Liver (tissue), 9 donors: ENCODE data around the gene SEMA4D. TPM values are rescaled to one million over a fixed set of nuclear protein-coding genes. Genes with fewer than 3 reads are reported as not detected.

Source experiments
- DNase-seq: peaks from one replicate; pipeline ENCODE4 v3.0.0-alpha.2; 2017; ENCODE audit warnings: low spot score
- H3K27ac ChIP-seq, 2 donors: one replicate each; pipeline ENCODE4 v1.7.0; 2013; ENCODE audit warnings: inconsistent platforms in 2 of 2, low read length in 2 of 2, control low read depth in 1 of 2, low read depth in 1 of 2, mild to moderate bottlenecking in 1 of 2
- H3K27me3 ChIP-seq, 4 donors: one replicate each; pipeline versions ENCODE4 v1.6.1 to v1.7.0; 2013; ENCODE audit warnings: low read length in 3 of 4, inconsistent platforms in 1 of 4, mild to moderate bottlenecking in 1 of 4, moderate library complexity in 1 of 4; ENCODE audit not compliant: control insufficient read depth in 4 of 4, insufficient read depth in 4 of 4
- H3K36me3 ChIP-seq, 4 donors: one replicate each; pipeline versions ENCODE4 v1.6.1 to v1.7.0; 2013; ENCODE audit warnings: low read length in 3 of 4, mild to moderate bottlenecking in 3 of 4, low read depth in 1 of 4, moderate library complexity in 1 of 4; ENCODE audit not compliant: control insufficient read depth in 4 of 4, insufficient read depth in 3 of 4
- H3K4me1 ChIP-seq, 4 donors: one replicate each; pipeline versions ENCODE4 v1.6.1 to v1.7.0; 2013; ENCODE audit warnings: low read length in 3 of 4, mild to moderate bottlenecking in 3 of 4, moderate library complexity in 1 of 4; ENCODE audit not compliant: control insufficient read depth in 4 of 4, insufficient read depth in 4 of 4
- H3K4me3 ChIP-seq, 3 donors: one replicate each; pipeline versions ENCODE4 v1.6.1 to v1.7.0; 2013; ENCODE audit warnings: low read length in 3 of 3, control low read depth in 1 of 3, low read depth in 1 of 3, mild to moderate bottlenecking in 1 of 3
- H3K9ac ChIP-seq, 2 donors: one replicate each; pipeline ENCODE4 v1.7.0; 2013; ENCODE audit warnings: low read length in 2 of 2, mild to moderate bottlenecking in 2 of 2, moderate library complexity in 2 of 2, control low read depth in 1 of 2, low read depth in 1 of 2
- H3K9me3 ChIP-seq, 4 donors: one replicate each; pipeline versions ENCODE4 v1.6.1 to v1.7.0; 2013; ENCODE audit warnings: low read length in 3 of 4; ENCODE audit not compliant: control insufficient read depth in 4 of 4
- ATF3 ChIP-seq: IDR thresholded peaks from 2 replicates; pipeline ENCODE4 v1.6.1; 2016; ENCODE audit warnings: antibody characterized with exemption
- CTCF ChIP-seq: fragments of 150-350 bp; IDR thresholded peaks from 2 replicates; pipeline ENCODE4 v1.5.1; 2017; ENCODE audit warnings: improper control_type of control experiment, low read depth, low read length; ENCODE audit not compliant: missing input control
- EGR1 ChIP-seq, 2 donors: IDR thresholded peaks; 2 replicates each; pipeline ENCODE4 v1.6.1; 2016 to 2018; ENCODE audit warnings: antibody characterized with exemption in 2 of 2, low read depth in 2 of 2
- FOXA1 ChIP-seq: IDR thresholded peaks from 2 replicates; pipeline ENCODE4 v1.6.1; 2016; ENCODE audit warnings: antibody characterized with exemption
- FOXA2 ChIP-seq: IDR thresholded peaks from 2 replicates; pipeline ENCODE4 v1.6.1; 2016; ENCODE audit warnings: antibody characterized with exemption
- GABPA ChIP-seq, 2 donors: IDR thresholded peaks in 1 of 2; conservative IDR thresholded peaks in 1 of 2; 2 replicates each; pipeline ENCODE4 v1.6.1; 2016; ENCODE audit warnings: antibody characterized with exemption in 2 of 2, mild to moderate bottlenecking in 1 of 2, moderate library complexity in 1 of 2
- HNF4A ChIP-seq, 2 donors: conservative IDR thresholded peaks; 2 replicates each; pipeline ENCODE4 v1.6.1; 2016; ENCODE audit warnings: antibody characterized with exemption in 2 of 2, mild to moderate bottlenecking in 2 of 2
- HNF4G ChIP-seq: IDR thresholded peaks from 2 replicates; pipeline ENCODE4 v1.6.1; 2016; ENCODE audit warnings: antibody characterized with exemption
- JUND ChIP-seq, 2 donors: IDR thresholded peaks; 2 replicates each; pipeline ENCODE4 v1.6.1; 2016; ENCODE audit warnings: antibody characterized with exemption in 2 of 2
- MAX ChIP-seq: IDR thresholded peaks from 2 replicates; pipeline ENCODE4 v1.6.1; 2016; ENCODE audit warnings: antibody characterized with exemption
- NR2F2 ChIP-seq: IDR thresholded peaks from 2 replicates; pipeline ENCODE4 v1.6.1; 2016; ENCODE audit warnings: antibody characterized with exemption
- RAD21 ChIP-seq, 2 donors: IDR thresholded peaks; 2 replicates each; pipeline ENCODE4 v1.6.1; 2016; ENCODE audit warnings: antibody characterized with exemption in 2 of 2, mild to moderate bottlenecking in 2 of 2
- REST ChIP-seq: IDR thresholded peaks from 2 replicates; pipeline ENCODE4 v1.6.1; 2016; ENCODE audit warnings: antibody characterized with exemption, mild to moderate bottlenecking
- RXRA ChIP-seq, 2 donors: IDR thresholded peaks; 2 replicates each; pipeline ENCODE4 v1.6.1; 2017 to 2018; ENCODE audit warnings: antibody characterized with exemption in 2 of 2, mild to moderate bottlenecking in 1 of 2
- SP1 ChIP-seq: IDR thresholded peaks from 2 replicates; pipeline ENCODE4 v1.6.1; 2018; ENCODE audit warnings: antibody characterized with exemption, mild to moderate bottlenecking
- TAF1 ChIP-seq: conservative IDR thresholded peaks from 2 replicates; pipeline ENCODE4 v1.6.1; 2016; ENCODE audit warnings: antibody characterized with exemption, mild to moderate bottlenecking
- YY1 ChIP-seq: IDR thresholded peaks from 2 replicates; pipeline ENCODE4 v1.6.1; 2016; ENCODE audit warnings: antibody characterized with exemption, mild to moderate bottlenecking
- ZBTB33 ChIP-seq: IDR thresholded peaks from 2 replicates; pipeline ENCODE4 v1.6.1; 2016; ENCODE audit warnings: antibody characterized with exemption
- WGBS: extraction: QIAGEN DNeasy Blood & Tissue Kit; methylation state at CpG from one replicate; pipeline ENCODE4 v1.1.7; 2013; 5-methylcytosine and 5-hydroxymethylcytosine counted together
- polyA plus RNA-seq, 2 donors: library from polyadenylated mRNA; stranded (reverse) in 1 of 2; unstranded in 1 of 2; fragments of 200-250 nt in 1 of 2; fragments of >200 nt in 1 of 2; fragmentation: Nextera tagmentation in 1 of 2; extraction: Ambion mirVana in 1 of 2; gene quantifications; one replicate each; pipeline versions ENCODE4 v1.2.1 to v1.2.3, GENCODE V29; 2013 to 2015
- total RNA-seq, 2 donors: library from RNA; depleted of rRNA; stranded (reverse); fragments of >200 nt; gene quantifications; one replicate each; pipeline ENCODE4 v1.2.3, GENCODE V29; 2014
- donor health status: healthy.
- donor health status: healthy.
- donor health status: healthy.
- donor health status: healthy.
- donor health status: healthy.

The SEMA4D gene
- total and polyA plus RNA-seq, 4 donors: 1.4 to 12.0 (median 4.1) TPM

GRCh38 chr9:89442981-89443814 is 54.7 kb downstream of the SEMA4D start:
- 93% methylated on average over 22 of the region's 22 CpGs for WGBS
- no peaks in the 10 kb centered on the region for H3K27me3 ChIP-seq
- H3K27ac ChIP-seq: no peak overlapping the region
- H3K4me1 ChIP-seq: peaks cover 0 to 10% (median 2%) of the 10 kb centered on the region in 4 donors
- no peak overlapping the region for H3K9ac ChIP-seq
- H3K9me3 ChIP-seq: no peaks in the 10 kb centered on the region
- H3K4me3 ChIP-seq: no peak overlapping the region
- TF ChIP-seq MAX: no peak
- TF ChIP-seq CTCF: no peak
- no peak for TF ChIP-seq RXRA (IDR thresholded peaks at IDR 0.05)
- DNase-seq: no peak
- no peaks in the 10 kb centered on the region for H3K36me3 ChIP-seq

- WGBS: 83% methylated on average over 9 of the region's 9 CpGs
- H3K9me3 ChIP-seq: no peaks in the 10 kb centered on the region
- H3K36me3 ChIP-seq: no peaks in the 10 kb centered on the region
- TF ChIP-seq TAF1 (no peak), ATF3 (no peak), FOXA1 (no peak), ZBTB33 (no peak), HNF4A (conservative IDR thresholded peaks at IDR 0.05) (no peak), NR2F2 (no peak), REST (no peak), GABPA (IDR thresholded peaks at IDR 0.05 in 1 of 2, conservative IDR thresholded peaks at IDR 0.05 in 1 of 2) (no peak), RXRA (IDR thresholded peaks at IDR 0.05) (no peak), SP1 (no peak), CTCF (no peak), MAX (no peak), RAD21 (IDR thresholded peaks at IDR 0.05) (no peak), HNF4G (no peak), JUND (IDR thresholded peaks at IDR 0.05) (no peak), EGR1 (IDR thresholded peaks at IDR 0.05; ENCODE audit: low read depth in 2 of 2) (no peak), YY1 (no peak), FOXA2 (no peak)
- H3K9ac ChIP-seq: no peak overlapping the region
- no peak for DNase-seq
- no peak overlapping the region for H3K4me3 ChIP-seq
- no peak overlapping the region for H3K27ac ChIP-seq
- H3K27me3 ChIP-seq: no peaks in the 10 kb centered on the region
- H3K4me1 ChIP-seq: peaks cover 0 to 13% (median 3%) of the 10 kb centered on the region in 4 donors
These were observed 55.4 kb downstream of the SEMA4D start for GRCh38 chr9:89442501-89442978.
